Hepatocyte (in vitro differentiated cells): Measurements from ENCODE around the gene PSMC1. TPM values are rescaled to one million over a fixed set of nuclear protein-coding genes. Genes with fewer than 3 reads are reported as not detected.

Experiments used
- DNase-seq: peaks from one replicate; pipeline ENCODE4 v3.0.0-alpha.2; 2016; ENCODE audit warnings: low spot score
- H2AFZ ChIP-seq: fragments of 200-600 bp; sonication (generic); 2 replicates; pipeline ENCODE4 v1.6.0; 2016; ENCODE audit warnings: antibody characterized with exemption, mild to moderate bottlenecking
- H3K27ac ChIP-seq: fragments of 200-600 bp; sonication (generic); 2 replicates; pipeline ENCODE4 v1.5.1; 2016; ENCODE audit warnings: mild to moderate bottlenecking
- H3K27me3 ChIP-seq: fragments of 200-600 bp; sonication (generic); 2 replicates; pipeline ENCODE4 v1.6.1; 2016
- H3K36me3 ChIP-seq: fragments of 200-600 bp; sonication (generic); replicated peaks from 2 replicates; pipeline ENCODE4 v1.5.1; 2016; ENCODE audit warnings: low read depth; ENCODE audit not compliant: insufficient read depth
- H3K4me1 ChIP-seq: fragments of 200-600 bp; sonication (generic); 2 replicates; pipeline ENCODE4 v1.5.1; 2016; ENCODE audit warnings: mild to moderate bottlenecking, moderate library complexity; ENCODE audit not compliant: insufficient read depth
- H3K4me2 ChIP-seq: fragments of 200-600 bp; sonication (generic); 2 replicates; pipeline ENCODE4 v1.6.0; 2016
- H3K4me3 ChIP-seq: fragments of 200-600 bp; sonication (generic); 2 replicates; pipeline ENCODE4 v1.5.1; 2016; ENCODE audit warnings: mild to moderate bottlenecking
- H3K79me2 ChIP-seq: fragments of 200-600 bp; sonication (generic); 2 replicates; pipeline ENCODE4 v1.6.0; 2017; ENCODE audit warnings: mild to moderate bottlenecking
- H3K9me2 ChIP-seq: fragments of 200-600 bp; sonication (generic); replicated peaks from 2 replicates; pipeline ENCODE4 v1.6.0; 2017; ENCODE audit warnings: mild to moderate bottlenecking; ENCODE audit not compliant: insufficient read depth
- H3K9me3 ChIP-seq: fragments of 200-600 bp; sonication (generic); 2 replicates; pipeline ENCODE4 v1.5.1; 2016; ENCODE audit warnings: low read depth, mild to moderate bottlenecking
- H4K20me1 ChIP-seq: fragments of 200-600 bp; sonication (generic); 2 replicates; pipeline ENCODE4 v1.6.0; 2016; ENCODE audit warnings: mild to moderate bottlenecking; ENCODE audit not compliant: insufficient read depth, poor library complexity, severe bottlenecking
- EZH2 ChIP-seq: fragments of 200-600 bp; sonication (generic); IDR thresholded peaks from 2 replicates; pipeline ENCODE4 v1.6.1; 2016; ENCODE audit warnings: antibody characterized with exemption, mild to moderate bottlenecking, borderline replicate concordance
- EZH2phosphoT487 ChIP-seq: fragments of 200-600 bp; sonication (generic); IDR thresholded peaks from one replicate; pipeline ENCODE4 v1.6.1; 2018; ENCODE audit warnings: antibody characterized with exemption, mild to moderate bottlenecking, low read depth, moderate library complexity; ENCODE audit not compliant: unreplicated experiment, severe bottlenecking
- WGBS: methylation state at CpG from one replicate; pipeline ENCODE4 v1.1.6; 2016; ENCODE audit warnings: low lambda C conversion rate; ENCODE audit errors: missing lambda C conversion rate; 5-methylcytosine and 5-hydroxymethylcytosine counted together
- polyA plus RNA-seq: library from polyadenylated mRNA; unstranded; fragments of >200 nt; fragmentation: Nextera tagmentation; extraction: Ambion mirVana; gene quantifications from 2 replicates; pipeline ENCODE4 v1.2.1, GENCODE V29; 2016
- total RNA-seq: library from RNA; depleted of rRNA; stranded (reverse); fragments of >200 nt; gene quantifications from 2 replicates; pipeline ENCODE4 v1.2.3, GENCODE V29; 2014
- TF ChIP-seq, protein P1 (sequence below): fragments of 200-600 bp; sonication (generic); IDR thresholded peaks from 2 replicates; pipeline ENCODE4 v1.5.1; 2016; ENCODE audit warnings: antibody characterized with exemption, mild to moderate bottlenecking; ENCODE audit not compliant: poor library complexity

PSMC1 gene
- total and polyA plus RNA-seq, 2 experiments from 2014 or later = 144 to 171 TPM

DNA sequence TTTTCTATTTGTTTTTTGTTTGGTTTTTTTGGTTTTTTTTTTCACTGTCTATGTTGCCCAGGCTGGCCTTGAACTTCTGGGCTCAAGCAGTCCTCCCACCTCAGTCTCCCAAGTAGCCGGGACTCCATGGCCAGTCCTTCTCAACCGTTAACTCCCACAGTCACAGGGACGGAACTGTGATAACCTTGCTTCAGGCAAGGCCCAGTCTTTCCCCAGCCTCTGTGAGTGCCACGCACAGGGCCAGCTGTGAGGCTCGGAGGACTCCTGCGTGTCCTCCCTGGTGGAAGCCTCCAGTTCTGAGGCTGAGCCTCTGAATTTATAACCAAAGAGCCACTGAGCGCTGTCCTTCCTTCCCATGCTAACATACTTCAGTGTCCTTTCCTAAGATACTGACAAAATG is 23.7 kb downstream of the PSMC1 start:
- no peaks in the 10 kb centered on the region for H4K20me1 ChIP-seq
- no peak overlapping the region for H3K27ac ChIP-seq
- no peaks in the 10 kb centered on the region for H3K36me3 ChIP-seq
- TF ChIP-seq, protein P1, sequence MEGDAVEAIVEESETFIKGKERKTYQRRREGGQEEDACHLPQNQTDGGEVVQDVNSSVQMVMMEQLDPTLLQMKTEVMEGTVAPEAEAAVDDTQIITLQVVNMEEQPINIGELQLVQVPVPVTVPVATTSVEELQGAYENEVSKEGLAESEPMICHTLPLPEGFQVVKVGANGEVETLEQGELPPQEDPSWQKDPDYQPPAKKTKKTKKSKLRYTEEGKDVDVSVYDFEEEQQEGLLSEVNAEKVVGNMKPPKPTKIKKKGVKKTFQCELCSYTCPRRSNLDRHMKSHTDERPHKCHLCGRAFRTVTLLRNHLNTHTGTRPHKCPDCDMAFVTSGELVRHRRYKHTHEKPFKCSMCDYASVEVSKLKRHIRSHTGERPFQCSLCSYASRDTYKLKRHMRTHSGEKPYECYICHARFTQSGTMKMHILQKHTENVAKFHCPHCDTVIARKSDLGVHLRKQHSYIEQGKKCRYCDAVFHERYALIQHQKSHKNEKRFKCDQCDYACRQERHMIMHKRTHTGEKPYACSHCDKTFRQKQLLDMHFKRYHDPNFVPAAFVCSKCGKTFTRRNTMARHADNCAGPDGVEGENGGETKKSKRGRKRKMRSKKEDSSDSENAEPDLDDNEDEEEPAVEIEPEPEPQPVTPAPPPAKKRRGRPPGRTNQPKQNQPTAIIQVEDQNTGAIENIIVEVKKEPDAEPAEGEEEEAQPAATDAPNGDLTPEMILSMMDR = no peak
- no peak for TF ChIP-seq EZH2phosphoT487
- TF ChIP-seq EZH2 = no peak
- H3K9me3 ChIP-seq = no peaks in the 10 kb centered on the region
- no peaks in the 10 kb centered on the region for H3K27me3 ChIP-seq
- no peak for DNase-seq
- H3K9me2 ChIP-seq = no peaks in the 10 kb centered on the region
- no peak overlapping the region for H3K4me2 ChIP-seq
- 96% methylated on average over 7 of the region's 7 CpGs for WGBS
- H3K4me1 ChIP-seq = no peaks in the 10 kb centered on the region
- no peaks in the 10 kb centered on the region for H3K79me2 ChIP-seq
- H3K4me3 ChIP-seq = no peak overlapping the region
- H2AFZ ChIP-seq = no peak overlapping the region

DNA sequence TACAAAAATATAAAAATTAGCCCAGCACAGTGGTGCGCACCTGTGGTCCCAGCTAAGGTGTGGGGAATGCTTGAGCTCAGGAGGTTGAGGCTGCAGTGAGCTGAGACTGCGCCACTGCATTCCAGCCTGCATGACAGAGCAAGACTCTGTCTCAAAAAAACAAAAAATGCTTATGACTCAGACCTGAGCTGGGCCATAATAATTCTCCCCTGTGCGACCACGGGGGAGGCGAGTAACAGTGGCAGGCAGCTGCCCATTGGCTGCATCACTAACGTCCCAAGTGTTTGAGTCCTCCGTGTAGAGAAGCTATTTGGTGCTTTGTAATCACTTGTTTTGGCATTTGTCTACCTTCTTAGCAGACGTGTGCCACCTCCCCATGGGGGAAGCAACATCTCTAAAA is 24.9 kb downstream of the PSMC1 start:
- Histone ChIP-seq H3K27ac (no peak overlapping the region), H3K9me2 (no peaks in the 10 kb centered on the region), H4K20me1 (no peaks in the 10 kb centered on the region), H3K36me3 (no peaks in the 10 kb centered on the region), H2AFZ (no peak overlapping the region), H3K4me3 (no peak overlapping the region), H3K4me2 (no peak overlapping the region), H3K4me1 (no peaks in the 10 kb centered on the region), H3K27me3 (no peaks in the 10 kb centered on the region), H3K9me3 (no peaks in the 10 kb centered on the region), H3K79me2 (no peaks in the 10 kb centered on the region)
- DNase-seq = no peak
- TF ChIP-seq, protein P1 = no peak
- 91% methylated on average over 8 of the region's 8 CpGs for WGBS

DNA sequence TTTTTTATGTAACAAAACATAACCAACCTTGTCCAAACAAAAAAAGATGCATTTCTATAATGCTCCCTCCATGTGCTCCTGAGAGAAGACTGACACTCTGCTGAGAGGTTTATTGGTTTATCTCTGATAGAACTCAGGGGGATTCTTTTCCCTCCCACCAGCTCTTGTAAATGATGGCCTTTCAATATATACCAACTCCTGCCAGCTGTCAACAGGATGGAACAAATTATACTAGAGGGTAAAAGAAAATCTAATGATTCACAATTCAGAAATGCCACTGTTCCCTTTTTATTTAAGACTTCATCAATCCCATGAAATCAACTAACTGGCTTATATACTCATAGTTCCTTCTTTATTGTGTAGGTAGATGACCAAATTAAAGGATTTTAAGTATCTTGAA is 25.4 kb downstream of the PSMC1 start:
- H2AFZ ChIP-seq = no peak overlapping the region
- DNase-seq = no peak
- no peak overlapping the region for H3K4me2 ChIP-seq

DNA sequence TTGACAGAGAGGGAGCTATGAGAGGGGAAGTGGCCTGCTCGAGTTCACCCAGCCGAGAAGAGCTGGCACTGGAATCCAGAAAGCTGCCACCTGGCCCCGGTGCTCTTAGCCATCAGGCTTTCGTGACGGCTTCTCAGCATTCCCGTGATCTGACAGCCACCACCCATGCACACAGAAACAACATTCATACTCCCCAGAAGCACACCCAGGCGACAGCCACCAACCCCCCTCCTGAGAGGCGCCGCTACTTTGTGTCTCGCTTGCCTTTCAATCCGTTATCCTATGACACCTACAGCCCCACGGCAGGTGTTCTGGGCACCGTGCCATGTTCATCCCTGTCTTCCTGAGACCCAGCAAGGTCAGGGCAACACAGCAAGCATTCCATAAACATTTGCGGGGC is 31.4 kb downstream of the PSMC1 start:
- Histone ChIP-seq H3K79me2 (no peaks in the 10 kb centered on the region), H2AFZ (no peak overlapping the region), H3K27me3 (no peaks in the 10 kb centered on the region), H3K27ac (no peak overlapping the region), H3K9me3 (no peaks in the 10 kb centered on the region), H3K9me2 (no peaks in the 10 kb centered on the region), H4K20me1 (no peaks in the 10 kb centered on the region), H3K36me3 (no peaks in the 10 kb centered on the region), H3K4me2 (no peak overlapping the region), H3K4me3 (no peak overlapping the region), H3K4me1 (no peaks in the 10 kb centered on the region)
- no peak for DNase-seq
- WGBS = 97% methylated on average over 14 of the region's 14 CpGs
- TF ChIP-seq, protein P1 = no peak
- TF ChIP-seq EZH2phosphoT487 = no peak
- TF ChIP-seq EZH2 = no peak

More for the DNA sequence above, 25.4 kb downstream of the PSMC1 start:
- Histone ChIP-seq H3K36me3 (no peaks in the 10 kb centered on the region), H3K4me1 (no peaks in the 10 kb centered on the region), H4K20me1 (no peaks in the 10 kb centered on the region), H3K79me2 (no peaks in the 10 kb centered on the region), H3K9me3 (no peaks in the 10 kb centered on the region), H3K4me3 (no peak overlapping the region), H3K9me2 (no peaks in the 10 kb centered on the region), H3K27me3 (no peaks in the 10 kb centered on the region), H3K27ac (no peak overlapping the region)
- TF ChIP-seq EZH2 (no peak), EZH2phosphoT487 (no peak)
- TF ChIP-seq, protein P1 = no peak
